GM12878 (cell line): Measurements from ENCODE around the gene CHRM2. TPM values are rescaled to one million over a fixed set of nuclear protein-coding genes. Genes with fewer than 3 reads are reported as not detected.

ENCODE experiments used
- CEBPB ChIP-seq, 2 experiments: fragments of 150-350 bp in 1 of 2; IDR thresholded peaks; 2 replicates each; pipeline ENCODE4 v1.6.1; 2012 to 2014; ENCODE audit warnings: low read depth in 2 of 2, low read length in 2 of 2, borderline replicate concordance in 1 of 2, inconsistent platforms in 1 of 2
- CTCF ChIP-seq, 3 experiments: IDR thresholded peaks in 2 of 3; conservative IDR thresholded peaks in 1 of 3; 2 replicates each; pipeline ENCODE4 v1.5.1; 2011; ENCODE audit warnings: low read depth in 3 of 3, low read length in 3 of 3, mild to moderate bottlenecking in 3 of 3, control low read depth in 2 of 3, moderate library complexity in 2 of 3, inconsistent platforms in 1 of 3, mixed read lengths in 1 of 3; ENCODE audit not compliant: control insufficient read depth in 2 of 3, insufficient read depth in 1 of 3; ENCODE audit errors: extremely low read depth in 1 of 3
- PML ChIP-seq: IDR thresholded peaks from 2 replicates; pipeline ENCODE4 v1.6.1; 2012; ENCODE audit warnings: low read length, inconsistent platforms
- polyA plus RNA-seq, 11 experiments: library from polyadenylated mRNA; depleted of rRNA in 4 of 11; unstranded in 6 of 11; stranded (reverse) in 5 of 11; fragments of >200 nt; fragmentation: Nextera tagmentation in 4 of 11; fragmentation: Illumina TruSeq in 1 of 11; extraction: Ambion mirVana in 4 of 11; extraction: Trizol in 1 of 11; gene quantifications; 1 replicate in 1 of 11; 2 replicates in 10 of 11; pipeline versions ENCODE4 v1.2.1 to v1.2.3, GENCODE V29; 2011 to 2016; ENCODE audit warnings: inconsistent platforms in 2 of 11, missing spikeins in 2 of 11, low read depth in 1 of 11
- total RNA-seq, 4 experiments: library from RNA; depleted of rRNA in 3 of 4; stranded (reverse); fragments of >200 nt in 3 of 4; fragmentation: Illumina TruSeq in 1 of 4; extraction: Trizol in 1 of 4; gene quantifications; 2 replicates each; pipeline versions ENCODE4 v1.2.1 to v1.2.3, GENCODE V29; 2013 to 2021
- TF ChIP-seq, protein P1 (sequence below): fragments of 450-650 bp; formaldehyde crosslinking; IDR thresholded peaks from 2 replicates; pipeline ENCODE4 v1.4.0; 2022; ENCODE audit warnings: mild to moderate bottlenecking, moderate library complexity
- TF ChIP-seq, protein P2 (sequence below): fragments of 150-350 bp; IDR thresholded peaks from 2 replicates; pipeline ENCODE4 v1.6.1; 2014; ENCODE audit warnings: mild to moderate bottlenecking, low read depth, low read length

Gene CHRM2
- total and polyA plus RNA-seq, 10 of the 15 experiments (the other 5 are each of a cell fraction or from before 2014, with no cell fraction given): 0.05 TPM; not detected in 9

- TF ChIP-seq, protein P1, sequence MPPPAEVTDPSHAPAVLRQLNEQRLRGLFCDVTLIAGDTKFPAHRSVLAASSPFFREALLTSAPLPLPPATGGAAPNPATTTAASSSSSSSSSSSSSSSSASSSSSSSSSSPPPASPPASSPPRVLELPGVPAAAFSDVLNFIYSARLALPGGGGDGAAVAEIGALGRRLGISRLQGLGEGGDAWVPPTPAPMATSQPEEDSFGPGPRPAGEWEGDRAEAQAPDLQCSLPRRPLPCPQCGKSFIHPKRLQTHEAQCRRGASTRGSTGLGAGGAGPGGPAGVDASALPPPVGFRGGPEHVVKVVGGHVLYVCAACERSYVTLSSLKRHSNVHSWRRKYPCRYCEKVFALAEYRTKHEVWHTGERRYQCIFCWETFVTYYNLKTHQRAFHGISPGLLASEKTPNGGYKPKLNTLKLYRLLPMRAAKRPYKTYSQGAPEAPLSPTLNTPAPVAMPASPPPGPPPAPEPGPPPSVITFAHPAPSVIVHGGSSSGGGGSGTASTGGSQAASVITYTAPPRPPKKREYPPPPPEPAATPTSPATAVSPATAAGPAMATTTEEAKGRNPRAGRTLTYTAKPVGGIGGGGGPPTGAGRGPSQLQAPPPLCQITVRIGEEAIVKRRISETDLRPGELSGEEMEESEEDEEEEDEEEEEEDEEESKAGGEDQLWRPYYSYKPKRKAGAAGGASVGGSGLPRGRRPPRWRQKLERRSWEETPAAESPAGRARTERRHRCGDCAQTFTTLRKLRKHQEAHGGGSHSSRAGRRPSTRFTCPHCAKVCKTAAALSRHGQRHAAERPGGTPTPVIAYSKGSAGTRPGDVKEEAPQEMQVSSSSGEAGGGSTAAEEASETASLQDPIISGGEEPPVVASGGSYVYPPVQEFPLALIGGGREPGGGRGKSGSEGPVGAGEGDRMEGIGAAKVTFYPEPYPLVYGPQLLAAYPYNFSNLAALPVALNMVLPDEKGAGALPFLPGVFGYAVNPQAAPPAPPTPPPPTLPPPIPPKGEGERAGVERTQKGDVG (CRISPR knock-in tag): no peak
- no peak for TF ChIP-seq CEBPB (IDR thresholded peaks at IDR 0.05; ENCODE audit: borderline replicate concordance in 1 of 2, low read depth in 2 of 2, low read length in 2 of 2)
- TF ChIP-seq, protein P2, sequence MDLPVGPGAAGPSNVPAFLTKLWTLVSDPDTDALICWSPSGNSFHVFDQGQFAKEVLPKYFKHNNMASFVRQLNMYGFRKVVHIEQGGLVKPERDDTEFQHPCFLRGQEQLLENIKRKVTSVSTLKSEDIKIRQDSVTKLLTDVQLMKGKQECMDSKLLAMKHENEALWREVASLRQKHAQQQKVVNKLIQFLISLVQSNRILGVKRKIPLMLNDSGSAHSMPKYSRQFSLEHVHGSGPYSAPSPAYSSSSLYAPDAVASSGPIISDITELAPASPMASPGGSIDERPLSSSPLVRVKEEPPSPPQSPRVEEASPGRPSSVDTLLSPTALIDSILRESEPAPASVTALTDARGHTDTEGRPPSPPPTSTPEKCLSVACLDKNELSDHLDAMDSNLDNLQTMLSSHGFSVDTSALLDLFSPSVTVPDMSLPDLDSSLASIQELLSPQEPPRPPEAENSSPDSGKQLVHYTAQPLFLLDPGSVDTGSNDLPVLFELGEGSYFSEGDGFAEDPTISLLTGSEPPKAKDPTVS: no peak
- no peak for TF ChIP-seq CTCF (IDR thresholded peaks at IDR 0.05 in 2 of 3, conservative IDR thresholded peaks at IDR 0.05 in 1 of 3; ENCODE audit: control insufficient read depth in 2 of 3, extremely low read depth in 1 of 3, insufficient read depth in 1 of 3, low read depth in 3 of 3, low read length in 3 of 3)
- TF ChIP-seq PML: no peak
These were observed 57.1 kb downstream of the CHRM2 start (continued) for GRCh38 chr7:136925556-136925955.
